Transverse colon (tissue), 4 donors: Measurements from ENCODE around the gene IL5RA.

ENCODE experiments used
- CTCF ChIP-seq, 5 experiments: fragments of 200-600 bp in 3 of 5; fragments of 450-650 bp in 2 of 5; sonication (generic) in 3 of 5; IDR thresholded peaks; 1 replicate in 2 of 5; 2 replicates in 3 of 5; pipeline ENCODE4 v1.5.1; 2016 to 2017; ENCODE audit warnings: antibody characterized with exemption in 5 of 5, inconsistent platforms in 3 of 5, mild to moderate bottlenecking in 2 of 5, moderate library complexity in 1 of 5
- EP300 ChIP-seq: sonication (generic); formaldehyde crosslinking; IDR thresholded peaks from one replicate; pipeline ENCODE4 v1.6.1; 2017; ENCODE audit warnings: antibody characterized with exemption, low read depth
- POLR2AphosphoS5 ChIP-seq, 3 donors: sonication (generic); formaldehyde crosslinking; IDR thresholded peaks; one replicate each; pipeline ENCODE4 v1.6.1; 2016; ENCODE audit warnings: antibody characterized with exemption in 3 of 3

GRCh38 chr3:3110749-3111361 is 681 bp upstream of the IL5RA start:
- TF ChIP-seq CTCF (IDR thresholded peaks at IDR 0.05) (no peak), POLR2AphosphoS5 (IDR thresholded peaks at IDR 0.05) (no peak), EP300 (no peak)
